Activated naive CD4-positive, alpha-beta T cell (primary cell): ENCODE data around the gene USP32.
A peak's percentile ranks its signal among the peaks of the same experiment; 100 is the strongest.

Experiments
- DNase-seq, 4 experiments: peaks; one replicate each; lab custom pipeline; 2025; lab: John Stamatoyannopoulos, UW

USP32 gene

DNA sequence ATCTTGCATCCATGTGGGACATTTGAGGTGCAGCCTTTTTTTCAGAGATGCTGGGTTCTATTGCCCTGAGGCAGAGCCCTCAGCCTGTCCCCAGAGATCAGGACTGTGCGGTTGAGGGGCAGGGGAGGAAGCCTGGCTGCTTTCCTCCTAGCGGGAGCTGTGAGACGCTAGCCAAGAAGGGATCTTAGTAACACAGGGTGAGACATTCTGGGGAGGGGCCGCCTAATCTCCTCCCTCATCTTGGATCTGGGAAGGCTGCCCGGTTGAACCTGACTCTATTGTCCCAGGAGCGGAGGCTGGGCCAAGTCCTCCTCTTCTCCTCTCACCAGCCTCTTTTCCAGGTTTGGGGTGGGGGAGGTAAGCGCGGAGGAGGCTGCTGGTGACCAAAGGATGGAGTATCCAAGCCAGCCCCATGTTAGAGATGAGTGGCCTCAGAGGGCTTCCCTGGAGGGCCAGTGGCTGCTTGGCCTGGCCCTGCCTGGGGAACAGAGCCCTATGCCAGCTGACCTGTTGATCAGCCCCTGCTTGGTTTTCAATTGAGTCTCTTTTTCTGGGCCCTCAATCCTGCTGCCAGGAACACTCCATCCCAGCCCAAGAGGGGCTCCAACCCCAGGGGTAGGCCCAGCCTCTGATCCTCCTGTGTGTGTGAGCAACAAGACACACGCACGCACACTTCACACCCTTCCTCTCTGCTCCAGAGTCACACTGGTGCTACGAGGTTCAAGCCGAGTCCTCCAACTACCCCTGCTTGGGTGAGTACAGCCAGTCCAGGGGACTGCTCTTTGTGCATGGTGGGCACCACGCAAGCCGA is 237.1 kb downstream of the USP32 start:
- DNase-seq = no peak

DNA sequence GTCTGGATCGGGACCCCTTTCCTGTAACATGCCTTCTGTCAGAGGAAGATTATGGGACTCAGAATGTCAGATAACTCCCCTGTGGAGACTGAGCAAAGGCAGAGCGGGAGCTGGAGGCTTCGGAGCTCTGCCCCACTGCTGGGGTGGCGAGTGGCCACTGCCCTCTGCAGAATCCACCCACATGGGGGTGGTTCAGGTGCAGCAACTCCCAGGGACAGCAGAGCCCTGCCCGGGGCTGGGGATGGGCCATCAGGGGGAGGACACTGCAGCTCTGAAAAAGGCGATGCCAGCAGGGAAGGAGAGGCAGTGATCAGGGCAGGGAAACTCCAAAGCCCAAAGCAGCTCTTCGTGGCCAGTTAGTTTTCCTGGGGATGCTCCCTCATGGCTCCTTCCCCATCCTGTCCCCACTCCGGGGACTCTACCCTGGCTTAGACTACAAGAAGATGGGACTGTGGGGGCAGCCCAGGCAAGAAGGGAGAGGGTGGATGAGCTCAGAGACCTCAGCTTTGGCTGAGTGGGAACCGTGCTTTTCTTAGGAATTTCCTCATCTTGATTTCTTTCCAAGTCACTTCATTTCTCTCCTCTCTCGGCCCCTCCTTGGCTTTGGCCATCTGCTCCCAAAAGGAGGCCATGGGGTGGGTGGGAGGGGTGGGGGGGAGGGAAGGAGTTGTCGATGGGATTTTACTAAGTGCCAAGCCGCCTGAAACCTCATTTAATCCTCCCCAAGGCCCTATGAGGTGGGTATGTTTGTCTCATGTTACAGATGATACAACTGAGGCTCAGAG is 238.1 kb downstream of the USP32 start:
- no peak for DNase-seq

DNA sequence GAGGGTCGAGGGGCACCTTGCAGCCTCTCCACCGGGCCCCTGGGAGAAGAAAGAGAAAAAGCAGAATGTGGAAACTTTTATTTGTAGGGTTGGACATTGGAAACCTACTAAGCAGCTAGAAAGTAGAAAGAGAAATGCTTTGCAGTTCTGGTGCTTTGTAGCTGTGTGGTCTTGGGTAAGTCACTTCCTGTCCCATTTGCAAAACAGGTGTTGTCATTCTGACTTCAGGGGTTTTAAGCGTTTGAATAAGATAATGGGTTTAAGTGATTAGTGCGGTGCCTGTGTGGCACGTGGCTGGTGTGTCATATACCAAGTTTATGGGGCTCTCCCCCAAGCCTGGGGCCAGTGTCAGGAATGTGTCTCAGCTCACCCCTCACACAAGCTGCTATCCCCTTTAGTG is 240.6 kb downstream of the USP32 start:
- DNase-seq = no peak

DNA sequence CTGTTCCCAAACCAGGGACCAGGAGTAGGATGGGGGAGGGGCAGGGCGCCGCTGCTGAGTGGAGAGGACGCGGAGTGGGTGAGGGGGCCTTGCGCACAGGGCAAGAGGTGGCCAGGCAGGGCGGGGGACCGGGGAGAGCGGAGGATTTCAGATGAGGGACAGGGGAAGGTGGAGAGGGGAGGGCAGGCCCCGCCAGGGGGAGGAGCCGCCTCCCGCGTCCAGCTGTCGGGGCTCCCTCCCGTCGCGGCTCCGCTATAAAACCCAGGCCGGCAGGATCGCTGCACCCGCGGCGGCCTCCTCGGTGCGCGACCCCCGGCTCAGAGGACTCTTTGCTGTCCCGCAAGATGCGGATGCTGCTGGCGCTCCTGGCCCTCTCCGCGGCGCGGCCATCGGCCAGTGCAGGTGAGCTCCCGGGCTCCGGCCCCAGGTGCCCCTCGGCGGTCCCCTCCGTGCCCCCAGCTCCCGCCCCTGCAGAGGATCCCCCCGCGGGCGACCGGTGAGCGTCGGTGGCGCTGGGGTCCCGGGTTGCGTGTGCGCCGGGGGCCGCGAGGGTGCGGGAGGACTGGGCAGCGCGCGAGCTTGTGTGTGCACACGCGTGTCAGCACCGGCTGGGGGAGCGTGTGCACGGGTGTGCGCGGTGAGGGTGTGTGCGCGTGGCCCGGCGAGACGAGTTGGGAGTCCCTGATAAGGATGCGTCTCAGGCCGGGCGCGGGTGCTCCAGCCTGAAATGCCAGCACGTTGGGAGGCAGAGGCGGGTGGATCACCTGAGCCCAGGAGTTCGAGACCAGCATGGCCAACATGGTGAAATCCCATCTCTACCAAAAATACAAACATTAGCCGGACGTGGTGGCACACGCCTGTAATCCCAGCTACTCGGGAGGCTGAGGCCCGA is 242.0 kb downstream of the USP32 start, which contains the start of gene CA4:
TSS of gene CA4 (plus strand) at position 283 of the 892 bp plus-strand sequence. CDS start at position 345, 62 bp downstream.
- no peak for DNase-seq

DNA sequence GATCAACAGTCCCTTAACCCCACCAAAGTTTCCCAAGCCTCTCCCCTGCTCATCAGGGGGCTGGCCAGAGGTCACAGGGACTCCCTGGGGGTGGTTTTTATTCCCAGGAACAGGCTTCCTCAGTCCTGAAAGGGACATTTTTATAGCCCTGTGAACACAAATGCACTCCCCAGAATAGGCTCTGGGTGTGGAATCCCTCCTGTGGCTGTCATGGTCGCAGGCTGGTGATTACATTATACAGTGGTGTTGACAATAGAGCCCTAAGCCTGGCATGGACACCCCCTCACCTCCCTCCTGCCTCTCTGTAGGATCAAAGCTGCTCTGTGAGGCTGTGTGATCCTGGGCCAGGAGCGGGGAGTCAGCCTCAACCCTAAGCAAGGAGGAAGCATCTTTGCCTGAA is 243.6 kb downstream of the USP32 start:
- DNase-seq = no peak

DNA sequence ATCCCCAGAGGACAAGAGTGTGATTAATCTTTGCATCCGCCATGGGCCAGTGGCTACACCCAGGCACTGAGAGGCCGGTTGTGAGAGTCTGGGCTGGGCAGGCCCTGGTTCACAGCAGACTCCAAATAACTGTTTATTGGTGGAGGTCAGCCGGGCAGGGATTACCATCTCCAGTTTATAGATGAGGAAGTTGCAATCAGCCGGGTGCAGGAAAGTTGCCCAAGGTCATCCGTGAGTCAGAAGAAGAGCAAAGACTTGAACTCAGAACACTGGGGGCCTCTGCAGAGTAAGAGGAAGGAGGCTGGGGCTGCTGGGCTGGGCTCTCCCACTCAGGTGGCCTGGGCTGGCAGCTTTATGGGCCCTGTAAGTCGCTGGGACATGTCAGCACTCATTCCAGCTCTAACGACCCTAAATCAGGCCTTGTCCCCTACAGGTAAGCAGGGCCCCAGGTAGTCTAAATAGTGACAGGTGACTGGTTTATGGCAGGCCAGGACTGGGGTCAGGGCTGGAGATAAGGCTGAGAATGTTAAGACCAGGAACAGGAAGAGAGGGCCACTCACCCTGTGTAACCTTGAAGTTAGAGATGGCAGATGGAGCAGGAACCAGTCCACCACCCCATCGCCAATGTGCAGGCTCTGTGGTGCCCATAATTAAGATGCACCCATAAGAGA is 244.2 kb downstream of the USP32 start:
- DNase-seq = no peak

DNA sequence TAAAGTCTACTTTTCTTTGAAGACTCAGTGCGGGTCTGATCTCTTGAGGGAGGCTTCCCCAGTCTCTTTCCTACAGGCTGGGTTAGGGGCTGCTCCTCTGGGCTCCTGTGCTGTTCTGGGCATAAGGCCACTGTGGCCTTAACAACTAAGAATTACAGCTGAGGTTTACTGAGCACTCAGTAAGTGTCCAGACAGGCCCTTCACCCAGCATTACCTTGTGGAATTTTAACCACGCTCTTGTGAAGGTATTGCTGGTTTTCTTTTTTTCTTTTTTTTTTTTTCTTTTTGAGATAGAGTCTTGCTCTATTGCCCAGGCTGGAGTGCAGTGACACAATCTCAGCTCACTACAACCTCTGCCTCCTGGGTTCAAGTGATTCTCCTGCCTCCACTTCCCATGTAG is 245.7 kb downstream of the USP32 start:
- no peak for DNase-seq

DNA sequence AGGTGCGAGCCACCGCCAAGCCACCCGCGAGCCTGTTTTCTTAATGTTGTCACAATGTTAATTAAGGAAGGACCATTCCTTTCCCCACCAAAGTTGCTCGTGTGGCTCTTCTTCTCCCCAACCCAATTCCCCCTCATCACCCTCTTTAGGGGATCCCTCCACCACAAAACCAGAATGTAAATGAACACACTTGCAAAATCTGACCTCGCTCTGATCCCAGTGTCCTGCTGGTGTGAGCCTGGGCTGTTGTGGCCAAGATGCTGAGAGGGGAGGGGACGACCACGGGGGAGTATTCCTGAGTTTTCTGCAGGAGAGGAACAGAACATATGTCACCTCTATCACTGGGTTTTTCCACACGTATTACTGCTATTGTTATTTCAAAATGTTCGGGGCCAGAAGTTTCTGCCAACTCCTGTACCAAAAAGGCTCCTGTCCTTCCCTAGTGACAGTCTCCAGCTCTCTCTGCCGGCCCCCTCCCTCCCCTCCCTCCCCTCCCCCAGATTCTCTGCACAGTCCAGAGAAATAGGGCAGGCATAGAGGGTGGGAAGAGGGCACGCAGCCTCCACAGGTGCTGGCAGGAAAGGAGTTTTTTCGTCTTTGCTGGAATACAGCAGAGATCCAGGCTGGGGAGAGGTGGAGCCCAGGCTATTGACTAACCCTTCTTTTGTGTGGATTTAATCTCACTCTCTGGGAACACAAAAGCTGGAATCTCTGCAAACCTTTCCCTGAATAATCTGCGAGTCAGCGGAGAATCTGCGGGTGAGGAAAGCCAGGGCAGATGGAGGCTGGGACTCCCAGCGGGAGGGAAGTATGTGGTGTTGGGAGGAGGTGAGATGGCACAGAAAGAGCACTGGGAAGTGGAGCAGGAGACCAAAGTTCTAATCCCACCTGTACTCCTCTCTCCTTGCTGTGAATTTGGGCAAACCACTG is 246.7 kb downstream of the USP32 start:
- DNase-seq = no peak

DNA sequence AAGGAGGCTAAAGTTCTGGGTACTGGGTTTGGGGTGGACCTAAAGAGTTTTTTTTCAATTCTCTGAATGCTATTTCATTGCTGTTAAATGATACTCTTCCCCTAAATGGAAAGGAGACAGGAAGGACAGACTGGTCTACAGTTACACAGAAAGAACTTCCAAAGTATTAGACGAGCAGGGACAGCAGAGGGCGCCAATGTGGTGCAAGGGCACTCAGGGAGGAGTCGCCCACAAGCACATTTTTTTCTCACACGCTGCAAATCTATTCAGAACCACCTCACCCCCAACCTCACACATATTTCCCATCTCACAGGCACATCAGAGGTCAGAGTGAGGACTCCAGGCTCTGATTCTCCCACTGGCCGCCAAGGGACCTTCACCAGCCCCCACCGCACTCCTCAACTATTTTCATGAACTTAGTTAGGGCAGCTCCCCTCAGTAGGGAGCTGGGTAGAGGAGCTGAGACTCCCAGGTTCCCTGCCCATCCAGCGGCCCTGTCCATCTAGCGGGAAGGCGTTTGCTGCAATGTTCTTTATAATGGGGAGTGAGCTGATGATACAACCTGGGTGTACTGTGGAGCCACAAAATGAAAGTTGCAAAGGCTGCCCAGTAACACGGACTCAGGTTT is 248.9 kb downstream of the USP32 start:
- peak in 3 of 4 experiments; percentile 31 to 63 (median 43) for DNase-seq

DNA sequence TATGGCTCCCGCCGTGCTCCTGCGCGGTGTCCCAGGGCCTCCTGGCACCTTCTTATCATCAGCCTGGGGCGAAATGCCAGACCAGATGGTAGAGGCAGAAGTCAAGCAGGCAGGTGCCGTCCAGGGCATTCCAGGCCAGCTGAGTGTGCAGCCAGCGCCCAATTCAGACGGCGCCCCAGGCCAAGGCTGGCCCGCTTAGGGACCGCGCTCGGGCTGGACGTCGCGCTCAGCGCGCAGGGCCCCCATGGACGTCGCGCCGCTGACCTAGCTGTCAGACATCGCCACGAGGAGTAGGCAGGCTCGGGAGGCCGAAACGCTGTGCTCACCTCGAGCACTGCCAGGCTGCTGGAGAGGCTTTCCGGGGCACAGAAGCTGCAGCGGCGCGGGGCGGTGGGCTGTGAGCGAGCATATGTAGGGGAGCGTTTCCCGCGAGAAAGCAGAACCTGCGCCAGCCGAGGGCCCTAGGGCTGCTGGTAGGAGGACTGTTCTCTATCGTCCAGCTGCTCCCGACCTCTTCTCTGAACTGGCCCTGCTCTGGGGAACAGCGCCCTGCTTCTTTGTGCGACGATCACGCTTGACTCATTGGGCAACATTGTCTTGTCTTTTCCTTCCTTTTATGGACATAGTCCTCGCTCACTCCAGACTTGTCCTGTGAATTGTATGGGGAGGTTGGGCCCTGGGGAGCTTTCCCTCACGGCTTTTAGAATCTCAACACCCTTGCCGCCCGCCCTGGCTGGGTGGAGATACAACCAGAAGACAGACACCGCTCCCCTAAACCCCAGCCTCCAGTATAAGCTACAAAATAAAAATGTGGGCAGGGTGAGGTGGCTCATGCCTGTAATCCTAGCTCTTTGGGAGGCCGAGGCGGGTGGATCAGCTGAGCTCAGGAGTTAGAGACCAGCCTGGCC is 250.6 kb downstream of the USP32 start:
- no peak for DNase-seq

DNA sequence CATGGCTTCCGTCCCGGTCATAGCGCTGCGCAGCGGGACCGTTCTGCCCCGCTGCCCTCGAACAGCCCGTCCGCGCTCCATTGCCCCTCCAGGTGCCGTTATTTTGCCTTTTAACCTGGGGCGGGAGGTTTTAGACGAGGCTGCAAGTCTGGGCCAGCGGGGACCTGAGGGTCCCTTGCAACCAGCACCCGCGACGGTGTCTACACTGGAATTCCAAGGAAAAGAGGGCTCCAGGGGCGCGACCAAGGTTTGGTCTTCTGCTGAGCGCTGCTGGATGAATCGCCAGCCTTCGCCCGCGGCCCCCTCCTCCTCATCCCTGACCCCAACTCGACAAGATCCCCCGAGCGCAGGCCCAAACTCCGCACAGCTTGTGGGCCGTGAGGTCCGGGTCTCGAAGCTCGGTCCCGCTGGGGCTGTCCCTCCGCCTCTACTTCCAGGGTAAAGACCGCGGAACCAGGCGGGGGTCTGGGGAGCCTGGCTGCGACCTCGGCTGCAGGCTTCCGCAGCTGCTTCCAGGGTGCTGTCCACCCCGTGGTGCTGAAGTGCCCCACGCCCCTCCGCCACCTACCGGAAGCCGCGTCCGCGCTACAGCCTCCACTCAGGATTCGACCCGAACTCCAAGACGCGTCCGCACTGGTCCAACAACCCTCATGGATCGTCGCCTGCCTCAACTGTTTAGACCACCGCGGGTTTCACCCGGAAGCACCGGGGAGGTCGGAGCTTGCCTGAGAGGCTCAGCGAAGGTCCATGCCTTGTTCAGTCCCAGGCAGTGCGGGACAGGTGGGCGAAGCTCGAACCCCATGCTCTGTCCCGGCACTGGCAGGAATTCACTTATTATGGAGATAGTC is 252.3 kb downstream of the USP32 start:
- DNase-seq = peak in 3 of 4 experiments; percentile 21 to 63 (median 48)

DNA sequence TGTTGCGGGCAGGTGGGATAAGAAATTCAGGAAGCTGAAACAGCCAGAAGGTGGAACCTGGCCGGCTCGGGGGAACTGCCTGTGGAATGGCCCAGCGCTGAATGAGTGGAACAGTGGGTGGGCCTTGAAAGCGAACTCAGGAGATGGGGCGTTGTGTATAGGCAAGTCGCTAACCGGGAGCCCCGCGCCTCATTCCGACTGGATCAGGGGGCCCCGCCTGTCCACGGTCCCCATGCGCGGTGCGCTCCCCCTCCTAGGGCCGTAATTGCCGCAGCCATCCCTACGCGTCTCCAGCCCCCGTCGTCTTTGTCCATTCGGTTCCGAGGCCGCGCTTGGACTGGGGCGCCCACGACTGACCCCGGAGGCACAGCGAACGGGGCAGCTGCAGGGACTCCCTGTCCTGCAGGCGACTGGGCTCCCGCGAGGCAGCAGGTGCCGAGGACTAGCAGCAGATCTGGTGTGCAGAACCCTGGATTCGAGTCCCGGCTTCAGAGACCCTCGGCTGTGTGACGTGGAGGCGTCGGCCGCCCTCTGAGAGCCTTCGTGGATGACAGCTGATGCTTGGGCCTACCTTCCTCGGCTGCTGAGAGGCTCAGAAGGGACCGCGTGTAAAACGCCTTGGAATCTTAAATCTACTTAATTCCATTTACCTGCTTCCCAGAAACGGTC is 253.0 kb downstream of the USP32 start:
- DNase-seq = no peak

DNA sequence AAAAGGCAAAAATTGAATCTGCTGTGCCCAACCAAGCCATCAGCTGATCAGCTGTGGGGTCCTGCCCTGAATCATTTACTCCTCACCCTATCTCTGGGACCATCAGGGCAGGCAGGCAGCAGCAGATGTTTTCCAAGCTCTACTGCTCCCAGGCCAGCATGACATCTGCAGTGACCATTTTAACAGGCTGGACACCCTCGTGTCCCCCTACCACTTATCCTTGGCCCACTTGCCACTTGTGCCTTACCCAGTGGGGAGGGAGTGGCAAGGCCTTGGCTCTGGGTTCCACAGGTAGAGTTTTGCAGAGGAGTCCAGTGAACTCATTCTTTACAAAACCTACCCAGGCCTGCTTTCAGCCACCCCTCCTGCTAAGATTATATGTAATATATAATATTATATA is 254.2 kb downstream of the USP32 start:
- no peak for DNase-seq

DNA sequence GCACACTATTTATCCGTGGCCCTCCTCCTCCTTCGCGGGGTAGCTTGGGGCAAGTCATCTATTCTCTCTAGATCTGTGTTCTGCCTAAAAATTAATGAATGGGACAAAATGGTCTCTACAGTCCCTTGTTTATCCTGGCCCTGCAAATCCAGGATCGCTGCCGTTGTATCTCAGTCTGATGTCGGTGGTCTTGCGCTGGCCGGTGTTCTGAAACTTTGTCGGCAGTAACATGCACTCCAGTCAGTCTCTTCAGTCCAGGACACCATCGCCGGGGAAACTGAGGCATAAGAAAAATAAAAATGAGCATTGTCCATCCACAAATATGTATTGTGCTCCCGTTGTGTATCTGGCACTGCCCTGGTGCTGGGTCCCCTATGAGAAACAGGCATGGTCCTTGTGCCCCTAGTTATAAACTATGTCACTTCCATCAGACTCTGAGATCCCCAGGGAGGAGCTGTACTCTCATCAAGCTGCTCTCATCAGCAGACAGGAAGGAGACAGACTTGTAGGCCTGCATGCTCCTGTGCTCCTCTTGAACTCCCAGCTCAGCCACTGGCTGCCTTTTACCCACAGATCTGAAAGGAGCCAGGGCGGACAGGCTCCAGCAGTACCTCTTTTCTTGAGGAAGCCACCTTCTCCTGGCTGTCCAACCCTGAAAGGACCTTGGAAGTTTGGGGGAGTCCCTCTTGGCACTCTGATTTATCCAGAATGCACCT is 255.8 kb downstream of the USP32 start:
- DNase-seq = no peak

DNA sequence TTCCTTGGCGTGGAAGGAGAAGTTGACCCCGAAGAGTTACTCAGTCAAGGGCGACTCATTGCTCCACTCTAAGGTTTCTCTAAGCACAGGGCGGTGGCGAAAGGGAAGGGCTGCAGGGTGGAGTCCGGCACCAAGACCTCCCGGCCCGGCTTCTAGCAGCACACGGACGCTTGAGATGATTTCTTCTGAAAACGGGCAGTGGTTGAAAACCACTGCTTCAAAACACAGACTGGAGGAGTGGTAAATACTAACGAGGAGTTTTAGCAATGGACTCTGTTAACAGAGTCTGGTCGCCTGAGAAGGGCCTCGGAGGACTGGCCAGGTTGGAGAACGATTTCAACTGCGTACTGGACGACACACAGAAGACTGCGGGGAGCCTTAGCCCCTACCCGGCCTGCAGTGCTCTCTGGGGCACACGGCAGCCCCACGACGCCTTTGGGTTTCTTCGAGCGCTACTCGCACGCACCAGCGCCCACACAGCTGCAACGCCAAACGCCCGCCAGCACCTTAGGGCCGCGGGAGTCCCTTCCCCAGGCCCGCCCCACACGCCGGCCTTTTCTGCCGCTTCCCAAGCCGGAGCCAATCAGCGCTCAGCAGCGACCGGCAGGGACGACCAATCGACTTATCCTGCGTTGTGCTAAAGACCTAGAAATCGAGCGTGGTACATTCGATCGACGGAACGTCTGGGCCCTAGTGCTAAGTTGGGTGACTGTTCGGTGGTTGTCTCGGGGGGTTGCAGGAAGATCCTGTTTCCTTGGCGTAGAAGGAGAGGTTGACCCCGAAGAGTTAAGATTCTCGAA is 256.6 kb downstream of the USP32 start:
- DNase-seq = peak; percentile 34 to 65 (median 46)
